ENCODE results near the gene KRT15.
A peak's percentile ranks its signal among the peaks of the same experiment; 100 is the strongest.

The KRT15 gene

GRCh38 chr17:41518789-41519449 is at the start of gene KRT15:
Gene KRT15 (minus strand): TSS chr17:41518890. CDS start chr17:41518827, 63 bp downstream.
- DNase-seq = no peak

- no peak for DNase-seq
These were observed 48.6 kb upstream of the KRT15 start for GRCh38 chr17:41567317-41567716.

GRCh38 chr17:41565338-41565737 is 46.6 kb upstream of the KRT15 start:
- DNase-seq = no peak

GRCh38 chr17:41563607-41564170 is 45.0 kb upstream of the KRT15 start:
- no peak for DNase-seq

- no peak for DNase-seq
These were observed 42.9 kb upstream of the KRT15 start for GRCh38 chr17:41561554-41561953.

- peak in 1 of 2 donors; percentile 15 for DNase-seq
These were observed 40.9 kb upstream of the KRT15 start for GRCh38 chr17:41559548-41559947.

GRCh38 chr17:41556931-41557330 is 38.2 kb upstream of the KRT15 start:
- no peak for DNase-seq

- DNase-seq = no peak
These were observed 37.6 kb upstream of the KRT15 start for GRCh38 chr17:41556306-41556705.

- DNase-seq = no peak
These were observed 36.6 kb upstream of the KRT15 start for GRCh38 chr17:41555105-41555887.

GRCh38 chr17:41553987-41554680 is 35.4 kb upstream of the KRT15 start:
- no peak for DNase-seq

GRCh38 chr17:41553176-41553575 is 34.5 kb upstream of the KRT15 start:
- DNase-seq = no peak

- no peak for DNase-seq
These were observed 33.8 kb upstream of the KRT15 start for GRCh38 chr17:41552455-41552854.

GRCh38 chr17:41551365-41551764 is 32.7 kb upstream of the KRT15 start:
- no peak for DNase-seq

GRCh38 chr17:41549596-41550039 is 30.9 kb upstream of the KRT15 start:
- DNase-seq = peak in 1 of 2 donors; percentile 21

- peak; percentile 59 to 90 for DNase-seq
These were observed 30.3 kb upstream of the KRT15 start for GRCh38 chr17:41548844-41549595.

GRCh38 chr17:41547921-41548843 is 29.5 kb upstream of the KRT15 start:
- peak; percentile 66 to 73 for DNase-seq

GRCh38 chr17:41547378-41547841 is 28.7 kb upstream of the KRT15 start:
- DNase-seq = no peak

- no peak for DNase-seq
These were observed 28.1 kb upstream of the KRT15 start for GRCh38 chr17:41546819-41547218.

- no peak for DNase-seq
These were observed 27.2 kb upstream of the KRT15 start for GRCh38 chr17:41545829-41546410.

GRCh38 chr17:41544935-41545334 is 26.2 kb upstream of the KRT15 start:
- DNase-seq = no peak

GRCh38 chr17:41544491-41544892 is 25.8 kb upstream of the KRT15 start:
- DNase-seq = no peak

Data from inflammatory macrophage treated with lipopolysaccharide for 1 hour (primary cell).